IMR-90 (cell line): Measurements from ENCODE around the gene FOXN3. TPM values are rescaled to one million over a fixed set of nuclear protein-coding genes. Genes with fewer than 3 reads are reported as not detected.

Source experiments
- ATAC-seq: fragments of 200-7000 bp; cut with Tn5 transposase; 2 replicates; pipeline ENCODE4 v1.9.1; 2020; ENCODE audit warnings: low read depth, mild to moderate bottlenecking, moderate library complexity
- BruUV-seq: library from RNA; stranded (reverse); fragments of 400-500 nt; replicated peaks from 2 replicates; lab custom pipeline; 2021; lab: Mats Ljungman, UMichigan
- CTCF ChIA-PET: fragments of 300-600 bp; formaldehyde crosslinking; extraction: SDS; loops from one replicate; lab custom pipeline; 2021; ENCODE audit warnings: antibody characterized with exemption; lab: Yijun Ruan, JAX
- POLR2A ChIA-PET: fragments of 300-600 bp; sonication (Branson Sonifier 250); formaldehyde crosslinking; loops from one replicate; lab custom pipeline; 2022; ENCODE audit warnings: antibody characterized with exemption; ENCODE audit not compliant: unreplicated experiment; lab: Charles Lee
- DNase-seq: peaks from one replicate; pipeline ENCODE4 v3.0.0; 2013
- H2AFZ ChIP-seq: replicated peaks from 2 replicates; pipeline ENCODE3; 2013; ENCODE audit warnings: low read length, mild to moderate bottlenecking; ENCODE audit not compliant: poor library complexity
- H2AK5ac ChIP-seq: 2 replicates; pipeline ENCODE4 v1.6.1; 2013; ENCODE audit warnings: low read depth, low read length, inconsistent platforms
- H2AK9ac ChIP-seq: replicated peaks from 2 replicates; pipeline ENCODE3; 2013; ENCODE audit warnings: mild to moderate bottlenecking, low read depth, low read length, moderate library complexity; ENCODE audit not compliant: poor library complexity
- H2BK120ac ChIP-seq: 2 replicates; pipeline ENCODE4 v1.6.1; 2013; ENCODE audit warnings: low read depth, low read length, inconsistent platforms
- H2BK15ac ChIP-seq: 3 replicates; pipeline ENCODE4 v1.6.1; 2013; ENCODE audit warnings: low read depth, low read length, inconsistent platforms
- H2BK20ac ChIP-seq: 2 replicates; pipeline ENCODE4 v1.6.1; 2013; ENCODE audit warnings: low read depth, mild to moderate bottlenecking, inconsistent platforms, low read length, moderate library complexity
- H2BK5ac ChIP-seq: 2 replicates; pipeline ENCODE4 v1.6.1; 2013; ENCODE audit warnings: mild to moderate bottlenecking, low read depth, low read length, inconsistent platforms; ENCODE audit not compliant: poor library complexity, severe bottlenecking
- H3K14ac ChIP-seq: replicated peaks from 2 replicates; pipeline ENCODE4 v1.6.1; 2013; ENCODE audit warnings: low read depth, low read length, inconsistent platforms
- H3K18ac ChIP-seq: 2 replicates; pipeline ENCODE4 v1.6.1; 2013; ENCODE audit warnings: low read depth, low read length, control low read depth
- H3K23ac ChIP-seq: 2 replicates; pipeline ENCODE4 v1.6.1; 2013; ENCODE audit warnings: low read depth, low read length, inconsistent platforms
- H3K27ac ChIP-seq: 2 replicates; pipeline ENCODE4 v1.5.1; 2013; ENCODE audit warnings: mild to moderate bottlenecking, control low read depth, low read length; ENCODE audit not compliant: insufficient read depth
- H3K27me3 ChIP-seq: 2 replicates; pipeline ENCODE4 v1.6.1; 2013; ENCODE audit warnings: low read length; ENCODE audit not compliant: control insufficient read depth, insufficient read depth
- H3K36me3 ChIP-seq: 2 replicates; pipeline ENCODE4 v1.6.1; 2013; ENCODE audit warnings: low read length, mixed read lengths; ENCODE audit not compliant: control insufficient read depth, insufficient read depth
- H3K4ac ChIP-seq: 2 replicates; pipeline ENCODE4 v1.6.1; 2013; ENCODE audit warnings: low read depth, low read length, inconsistent platforms
- H3K4me1 ChIP-seq: 2 replicates; pipeline ENCODE4 v1.6.1; 2013; ENCODE audit warnings: low read length, mixed read lengths; ENCODE audit not compliant: control insufficient read depth, insufficient read depth
- H3K4me2 ChIP-seq: 2 replicates; pipeline ENCODE4 v1.6.1; 2013; ENCODE audit warnings: low read depth, mild to moderate bottlenecking, control low read depth, low read length, moderate library complexity
- H3K4me3 ChIP-seq: 2 replicates; pipeline ENCODE4 v1.5.1; 2013; ENCODE audit warnings: low read depth, mild to moderate bottlenecking, control low read depth, low read length, moderate library complexity; ENCODE audit not compliant: insufficient read depth
- H3K56ac ChIP-seq: 2 replicates; pipeline ENCODE4 v1.6.1; 2013; ENCODE audit warnings: low read length, inconsistent platforms; ENCODE audit not compliant: insufficient read depth; ENCODE audit errors: extremely low read depth
- H3K79me1 ChIP-seq, 2 experiments: 2 replicates each; pipeline ENCODE4 v1.6.1; 2013; ENCODE audit warnings: low read length in 2 of 2, inconsistent platforms in 1 of 2, low read depth in 1 of 2
- H3K9ac ChIP-seq: 2 replicates; pipeline ENCODE4 v1.6.1; 2013; ENCODE audit warnings: low read depth, low read length, control low read depth
- H3K9me1 ChIP-seq: 2 replicates; pipeline ENCODE4 v1.6.1; 2013; ENCODE audit warnings: low read length, inconsistent platforms; ENCODE audit not compliant: insufficient read depth
- H3K9me3 ChIP-seq: 2 replicates; pipeline ENCODE4 v1.6.1; 2013; ENCODE audit warnings: low read length; ENCODE audit not compliant: control insufficient read depth, insufficient read depth
- H4K20me1 ChIP-seq: 2 replicates; pipeline ENCODE4 v1.6.1; 2013; ENCODE audit warnings: low read length, inconsistent platforms; ENCODE audit not compliant: insufficient read depth
- H4K5ac ChIP-seq: 2 replicates; pipeline ENCODE4 v1.6.1; 2013; ENCODE audit warnings: mild to moderate bottlenecking, low read depth, low read length, control low read depth
- H4K8ac ChIP-seq, 2 experiments: 2 replicates each; pipeline ENCODE4 v1.6.1; 2013; ENCODE audit warnings: low read depth in 2 of 2, low read length in 2 of 2, control low read depth in 1 of 2, inconsistent platforms in 1 of 2
- H4K91ac ChIP-seq: 2 replicates; pipeline ENCODE4 v1.6.1; 2013; ENCODE audit warnings: low read depth, low read length, inconsistent platforms; ENCODE audit not compliant: insufficient read depth
- BHLHE40 ChIP-seq: fragments of 150-350 bp; IDR thresholded peaks from 2 replicates; pipeline ENCODE4 v1.6.1; 2016; ENCODE audit warnings: mild to moderate bottlenecking, low read depth, low read length
- CEBPB ChIP-seq: IDR thresholded peaks from 2 replicates; pipeline ENCODE4 v1.6.1; 2012; ENCODE audit warnings: low read depth, low read length, improper control_type of control experiment
- CHD1 ChIP-seq: IDR thresholded peaks from 2 replicates; pipeline ENCODE4 v1.6.1; 2012; ENCODE audit warnings: low read depth, low read length, improper control_type of control experiment
- FOS ChIP-seq: fragments of 150-350 bp; IDR thresholded peaks from 2 replicates; pipeline ENCODE4 v1.6.1; 2016; ENCODE audit warnings: low read depth, low read length
- MAFK ChIP-seq: IDR thresholded peaks from 2 replicates; pipeline ENCODE4 v1.6.1; 2012; ENCODE audit warnings: low read depth, low read length, improper control_type of control experiment
- MAZ ChIP-seq: IDR thresholded peaks from 2 replicates; pipeline ENCODE4 v1.6.1; 2012; ENCODE audit warnings: low read depth, mild to moderate bottlenecking, low read length, improper control_type of control experiment, moderate library complexity, borderline replicate concordance
- MXI1 ChIP-seq: IDR thresholded peaks from 2 replicates; pipeline ENCODE4 v1.6.1; 2012; ENCODE audit warnings: low read depth, mild to moderate bottlenecking, low read length, moderate library complexity, borderline replicate concordance
- NFE2L2 ChIP-seq: fragments of 150-350 bp; IDR thresholded peaks from 2 replicates; pipeline ENCODE4 v1.6.1; 2016; ENCODE audit warnings: low read depth, mild to moderate bottlenecking, low read length
- POLR2A ChIP-seq: IDR thresholded peaks from 2 replicates; pipeline ENCODE4 v1.6.1; 2012; ENCODE audit warnings: mild to moderate bottlenecking, low read depth, low read length
- RAD21 ChIP-seq: IDR thresholded peaks from 2 replicates; pipeline ENCODE4 v1.6.1; 2012; ENCODE audit warnings: low read length, improper control_type of control experiment
- RCOR1 ChIP-seq: IDR thresholded peaks from 2 replicates; pipeline ENCODE4 v1.6.1; 2012; ENCODE audit warnings: mild to moderate bottlenecking, low read length, improper control_type of control experiment; ENCODE audit not compliant: insufficient replicate concordance
- RFX5 ChIP-seq: IDR thresholded peaks from 2 replicates; pipeline ENCODE4 v1.8.0; 2012; ENCODE audit warnings: low read depth, mild to moderate bottlenecking, low read length, moderate library complexity
- SMC3 ChIP-seq: fragments of 150-350 bp; IDR thresholded peaks from 2 replicates; pipeline ENCODE4 v1.6.1; 2016; ENCODE audit warnings: low read depth, mild to moderate bottlenecking, antibody characterized with exemption, low read length, moderate library complexity
- USF2 ChIP-seq: fragments of 150-350 bp; IDR thresholded peaks from 2 replicates; pipeline ENCODE4 v1.6.1; 2017; ENCODE audit warnings: mild to moderate bottlenecking, antibody characterized with exemption, low read length, low read depth
- WGBS, 2 experiments: methylation state at CpG; one replicate each; pipeline versions ENCODE4 v1.1.5 to v1.1.7; 2013; ENCODE audit warnings: missing lambda C conversion rate in 2 of 2; ENCODE audit not compliant: insufficient read length in 1 of 2; ENCODE audit errors: extremely low coverage in 2 of 2; 5-methylcytosine and 5-hydroxymethylcytosine counted together
- dilution Hi-C: fragments of 300-500 bp; cut with HindIII; formaldehyde crosslinking; loops from one replicate; pipeline ENCODE4 v1.14.3; 2018; ENCODE audit warnings: low sequenced_read_pairs; ENCODE audit not compliant: unreplicated experiment
- in situ Hi-C: fragments of 300-500 bp; cut with MboI; formaldehyde crosslinking; loops from 3 replicates; pipeline ENCODE4 v1.14.3; 2019; ENCODE audit warnings: low sequenced_read_pairs, inconsistent platforms, mixed read lengths
- intact Hi-C: fragments of 100-400 bp; cut with micrococcal nuclease; formaldehyde crosslinking; loops from 2 replicates; pipeline ENCODE4 v1.10.0; 2022
- polyA plus RNA-seq, 3 experiments: library from polyadenylated mRNA; depleted of rRNA; stranded (reverse); fragments of >200 nt; gene quantifications; 2 replicates each; pipeline ENCODE4 v1.2.3, GENCODE V29; 2012; ENCODE audit warnings: low replicate concordance in 1 of 3
- total RNA-seq: library from RNA; depleted of rRNA; stranded (reverse); fragments of >200 nt; gene quantifications from 2 replicates; pipeline ENCODE4 v1.2.3, GENCODE V29; 2012
- TF ChIP-seq, protein P1 (sequence below): conservative IDR thresholded peaks from 2 replicates; pipeline ENCODE4 v1.5.1; 2012; ENCODE audit warnings: mild to moderate bottlenecking, low read depth, low read length, improper control_type of control experiment
- TF ChIP-seq, protein P2 (sequence below): fragments of 150-350 bp; IDR thresholded peaks from 2 replicates; pipeline ENCODE4 v1.6.1; 2016; ENCODE audit warnings: low read depth, mild to moderate bottlenecking, low read length, moderate library complexity, borderline replicate concordance

FOXN3 gene
- total and polyA plus RNA-seq, 2 of the 4 experiments (the other 2 are of a cell fraction) = 22.6 to 33.7 TPM

GRCh38 chr14:89255012-89255411 lies 162.0 kb downstream of the FOXN3 start:
- WGBS, 2 experiments = no CpG with 5 or more reads among the region's 9 CpGs
- intact Hi-C loops (no loop called here), dilution Hi-C loops (no loop called here)

More at GRCh38 chr14:89255012-89255411, 162.0 kb downstream of the FOXN3 start:
- Histone ChIP-seq H3K4me3 (no peak overlapping the region), H3K27ac (no peak overlapping the region), H3K23ac (no peak overlapping the region), H3K79me1 (peaks cover 63 to 78% of the 10 kb centered on the region in 2 experiments), H3K4ac (no peak overlapping the region), H3K9ac (no peak overlapping the region), H2AK9ac (no peak overlapping the region), H3K4me1 (no peaks in the 10 kb centered on the region; the same call in 1 of the 2 replicates), H3K18ac (no peak overlapping the region), H2BK15ac (no peak overlapping the region), H2AFZ (no peak overlapping the region), H4K5ac (no peak overlapping the region), H3K27me3 (no peaks in the 10 kb centered on the region), H4K91ac (no peak overlapping the region), H4K8ac (no peak overlapping the region), H2AK5ac (no peak overlapping the region), H2BK120ac (no peak overlapping the region), H2BK5ac (no peak overlapping the region), H3K14ac (no peak overlapping the region), H3K9me1 (peaks cover 17% of the 10 kb centered on the region; the same call in 1 of the 2 replicates), H3K4me2 (no peak overlapping the region), H3K9me3 (no peaks in the 10 kb centered on the region), H3K56ac (no peak overlapping the region), H2BK20ac (no peak overlapping the region), H4K20me1 (peaks cover 29% of the 10 kb centered on the region), H3K36me3 (peaks cover 5% of the 10 kb centered on the region; the same call in 1 of the 2 replicates)
- DNase-seq (no peak), ATAC-seq (no peak)
- ChIA-PET CTCF (no interaction called here), POLR2A (no interaction called here)
- in situ Hi-C loops = no loop called here
- BruUV-seq = no TSS peak
- no peak for TF ChIP-seq RCOR1
- TF ChIP-seq, protein P1, sequence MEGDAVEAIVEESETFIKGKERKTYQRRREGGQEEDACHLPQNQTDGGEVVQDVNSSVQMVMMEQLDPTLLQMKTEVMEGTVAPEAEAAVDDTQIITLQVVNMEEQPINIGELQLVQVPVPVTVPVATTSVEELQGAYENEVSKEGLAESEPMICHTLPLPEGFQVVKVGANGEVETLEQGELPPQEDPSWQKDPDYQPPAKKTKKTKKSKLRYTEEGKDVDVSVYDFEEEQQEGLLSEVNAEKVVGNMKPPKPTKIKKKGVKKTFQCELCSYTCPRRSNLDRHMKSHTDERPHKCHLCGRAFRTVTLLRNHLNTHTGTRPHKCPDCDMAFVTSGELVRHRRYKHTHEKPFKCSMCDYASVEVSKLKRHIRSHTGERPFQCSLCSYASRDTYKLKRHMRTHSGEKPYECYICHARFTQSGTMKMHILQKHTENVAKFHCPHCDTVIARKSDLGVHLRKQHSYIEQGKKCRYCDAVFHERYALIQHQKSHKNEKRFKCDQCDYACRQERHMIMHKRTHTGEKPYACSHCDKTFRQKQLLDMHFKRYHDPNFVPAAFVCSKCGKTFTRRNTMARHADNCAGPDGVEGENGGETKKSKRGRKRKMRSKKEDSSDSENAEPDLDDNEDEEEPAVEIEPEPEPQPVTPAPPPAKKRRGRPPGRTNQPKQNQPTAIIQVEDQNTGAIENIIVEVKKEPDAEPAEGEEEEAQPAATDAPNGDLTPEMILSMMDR = no peak
- no peak for TF ChIP-seq RAD21
- no peak for TF ChIP-seq CEBPB
- TF ChIP-seq NFE2L2 = no peak
- TF ChIP-seq SMC3 = no peak
- TF ChIP-seq MXI1 = no peak
- no peak for TF ChIP-seq CHD1
- TF ChIP-seq USF2 = no peak
- no peak for TF ChIP-seq POLR2A
- TF ChIP-seq BHLHE40 = no peak
- no peak for TF ChIP-seq RFX5
- TF ChIP-seq, protein P2, sequence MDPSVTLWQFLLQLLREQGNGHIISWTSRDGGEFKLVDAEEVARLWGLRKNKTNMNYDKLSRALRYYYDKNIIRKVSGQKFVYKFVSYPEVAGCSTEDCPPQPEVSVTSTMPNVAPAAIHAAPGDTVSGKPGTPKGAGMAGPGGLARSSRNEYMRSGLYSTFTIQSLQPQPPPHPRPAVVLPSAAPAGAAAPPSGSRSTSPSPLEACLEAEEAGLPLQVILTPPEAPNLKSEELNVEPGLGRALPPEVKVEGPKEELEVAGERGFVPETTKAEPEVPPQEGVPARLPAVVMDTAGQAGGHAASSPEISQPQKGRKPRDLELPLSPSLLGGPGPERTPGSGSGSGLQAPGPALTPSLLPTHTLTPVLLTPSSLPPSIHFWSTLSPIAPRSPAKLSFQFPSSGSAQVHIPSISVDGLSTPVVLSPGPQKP = no peak
- no peak for TF ChIP-seq FOS
- no peak for TF ChIP-seq MAFK
- TF ChIP-seq MAZ = no peak
